ENCODE results near the gene DMD. TPM values are rescaled to one million over a fixed set of nuclear protein-coding genes. Genes with fewer than 3 reads are reported as not detected.

DMD gene
- total RNA-seq, 3 donors from 2014 or later (not counting 1 experiment from before 2014, with no cell fraction given), result not detected

DNA sequence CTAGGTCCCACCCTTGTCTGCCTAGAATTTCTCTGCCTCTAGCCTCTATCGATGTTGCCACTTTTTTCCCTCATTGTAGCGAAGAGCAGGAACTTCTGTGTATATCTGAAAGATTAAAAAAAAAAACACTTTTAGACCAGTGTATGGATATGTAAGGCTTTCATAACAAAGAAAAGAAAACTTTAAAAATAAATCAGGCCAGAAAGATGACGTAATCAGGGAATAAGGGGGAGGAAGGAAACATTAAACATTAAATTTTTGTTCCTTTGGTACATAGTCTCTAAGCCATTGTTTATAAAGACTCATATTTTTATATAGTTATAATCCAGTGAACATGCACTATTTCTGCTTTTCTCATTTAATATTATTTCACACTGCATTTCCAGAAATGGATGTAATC is 2113.3 kb downstream of the DMD start:
- Mint-ChIP-seq H3K4me1 (no peaks in the 10 kb centered on the region), H3K36me3 (no peaks in the 10 kb centered on the region), H3K27ac (no peak overlapping the region), H3K27me3 (ENCODE audit: low read depth in 2 of 2) (no peaks in the 10 kb centered on the region), H3K9me3 (peaks cover 0 to 2% of the 10 kb centered on the region in 2 donors), H3K4me3 (no peak overlapping the region)
- no peaks in the 10 kb centered on the region for H3K36me3 ChIP-seq (ENCODE audit: control insufficient read depth, insufficient read depth, low read length)
- H3K4me3 ChIP-seq (ENCODE audit: low read length), result no peak overlapping the region
- ATAC-seq (no peak), DNase-seq (no peak)
- H3K27ac ChIP-seq (ENCODE audit: low read length), result no peak overlapping the region
- WGBS (ENCODE audit: insufficient coverage), result no CpG with 5 or more reads among the region's 3 CpGs
- no peaks in the 10 kb centered on the region for H3K4me1 ChIP-seq (ENCODE audit: control insufficient read depth, insufficient read depth, low read length)
- no peaks in the 10 kb centered on the region for H3K27me3 ChIP-seq (ENCODE audit: control insufficient read depth, insufficient read depth, low read length)
- intact Hi-C loops (cut with micrococcal nuclease), result no loop called here
- TF ChIP-seq, protein P1, sequence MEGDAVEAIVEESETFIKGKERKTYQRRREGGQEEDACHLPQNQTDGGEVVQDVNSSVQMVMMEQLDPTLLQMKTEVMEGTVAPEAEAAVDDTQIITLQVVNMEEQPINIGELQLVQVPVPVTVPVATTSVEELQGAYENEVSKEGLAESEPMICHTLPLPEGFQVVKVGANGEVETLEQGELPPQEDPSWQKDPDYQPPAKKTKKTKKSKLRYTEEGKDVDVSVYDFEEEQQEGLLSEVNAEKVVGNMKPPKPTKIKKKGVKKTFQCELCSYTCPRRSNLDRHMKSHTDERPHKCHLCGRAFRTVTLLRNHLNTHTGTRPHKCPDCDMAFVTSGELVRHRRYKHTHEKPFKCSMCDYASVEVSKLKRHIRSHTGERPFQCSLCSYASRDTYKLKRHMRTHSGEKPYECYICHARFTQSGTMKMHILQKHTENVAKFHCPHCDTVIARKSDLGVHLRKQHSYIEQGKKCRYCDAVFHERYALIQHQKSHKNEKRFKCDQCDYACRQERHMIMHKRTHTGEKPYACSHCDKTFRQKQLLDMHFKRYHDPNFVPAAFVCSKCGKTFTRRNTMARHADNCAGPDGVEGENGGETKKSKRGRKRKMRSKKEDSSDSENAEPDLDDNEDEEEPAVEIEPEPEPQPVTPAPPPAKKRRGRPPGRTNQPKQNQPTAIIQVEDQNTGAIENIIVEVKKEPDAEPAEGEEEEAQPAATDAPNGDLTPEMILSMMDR (IDR thresholded peaks at IDR 0.05), result no peak
- H3K9me3 ChIP-seq (ENCODE audit: control insufficient read depth, insufficient read depth, low read length), result no peaks in the 10 kb centered on the region

DNA sequence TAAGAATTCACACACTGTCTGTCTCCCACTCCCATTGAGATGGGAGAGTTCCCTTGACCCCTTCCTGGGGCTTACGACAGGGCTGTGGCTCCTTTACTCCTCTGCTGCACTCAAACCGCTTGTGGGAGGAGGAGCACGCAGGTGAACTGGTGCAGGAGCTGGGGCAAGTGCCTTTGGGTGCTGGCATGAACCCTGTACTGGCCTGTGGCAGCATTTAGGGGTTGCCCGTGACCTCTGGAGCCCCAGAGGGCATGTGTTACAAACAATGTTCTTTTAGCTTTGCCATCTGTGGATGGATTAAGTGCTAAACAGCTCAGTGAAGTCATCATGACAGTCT is 2117.7 kb downstream of the DMD start:
- Mint-ChIP-seq H3K4me3 (no peak overlapping the region), H3K36me3 (no peaks in the 10 kb centered on the region), H3K9me3 (peaks cover 0 to 2% of the 10 kb centered on the region in 2 donors), H3K27ac (no peak overlapping the region), H3K4me1 (no peaks in the 10 kb centered on the region), H3K27me3 (ENCODE audit: low read depth in 2 of 2) (no peaks in the 10 kb centered on the region)
- TF ChIP-seq, protein P1 (IDR thresholded peaks at IDR 0.05), result no peak
- no peaks in the 10 kb centered on the region for H3K36me3 ChIP-seq (ENCODE audit: control insufficient read depth, insufficient read depth, low read length)
- DNase-seq (no peak), ATAC-seq (no peak)
- no peak overlapping the region for H3K4me3 ChIP-seq (ENCODE audit: low read length)
- no peaks in the 10 kb centered on the region for H3K27me3 ChIP-seq (ENCODE audit: control insufficient read depth, insufficient read depth, low read length)
- 95% methylated on average over 4 of the region's 4 CpGs for WGBS (ENCODE audit: insufficient coverage)
- intact Hi-C loops (cut with micrococcal nuclease), result no loop called here
- H3K9me3 ChIP-seq (ENCODE audit: control insufficient read depth, insufficient read depth, low read length), result no peaks in the 10 kb centered on the region
- H3K4me1 ChIP-seq (ENCODE audit: control insufficient read depth, insufficient read depth, low read length), result no peaks in the 10 kb centered on the region
- H3K27ac ChIP-seq (ENCODE audit: low read length), result no peak overlapping the region

DNA sequence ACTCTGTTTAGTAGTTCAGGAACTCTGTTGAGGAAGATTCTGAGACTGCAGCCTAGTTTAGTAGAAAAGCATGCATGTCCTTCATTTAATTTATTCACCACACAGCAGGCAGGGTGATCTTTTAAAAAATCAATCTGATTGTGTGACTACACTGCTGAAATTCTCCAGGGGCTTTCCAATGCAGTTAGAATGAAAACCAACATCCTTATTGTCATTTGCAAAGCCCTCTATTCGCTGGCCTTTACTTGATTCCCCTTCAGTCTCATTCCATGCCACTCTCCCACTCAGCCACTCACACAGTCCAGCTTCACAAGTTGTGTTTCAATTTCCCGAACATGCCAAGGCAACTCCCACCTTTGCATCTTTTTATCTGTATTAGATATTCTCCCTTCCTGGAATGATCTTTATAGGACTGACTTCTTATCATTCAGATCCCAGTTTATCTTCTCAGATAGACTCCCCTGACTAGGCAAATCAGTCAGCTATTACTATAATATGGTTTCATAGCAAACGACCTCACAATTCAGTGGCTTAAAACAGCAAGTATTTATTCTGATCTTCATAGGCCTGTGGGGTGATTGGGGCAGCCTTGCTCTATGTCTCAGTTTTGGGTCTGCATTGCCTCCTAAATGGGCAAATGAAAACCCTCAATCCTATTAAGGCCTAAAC is 2118.2 kb downstream of the DMD start:
- 56% methylated on average over 2 of the region's 3 CpGs for WGBS (ENCODE audit: insufficient coverage)
- no peaks in the 10 kb centered on the region for H3K9me3 ChIP-seq (ENCODE audit: control insufficient read depth, insufficient read depth, low read length)
- Mint-ChIP-seq H3K27me3 (ENCODE audit: low read depth in 2 of 2) (no peaks in the 10 kb centered on the region), H3K4me3 (no peak overlapping the region), H3K27ac (no peak overlapping the region), H3K9me3 (peaks cover 0 to 2% of the 10 kb centered on the region in 2 donors), H3K4me1 (no peaks in the 10 kb centered on the region), H3K36me3 (no peaks in the 10 kb centered on the region)
- DNase-seq, result no peak
- intact Hi-C loops (cut with micrococcal nuclease), result no loop called here
- TF ChIP-seq, protein P1 (IDR thresholded peaks at IDR 0.05), result no peak
- no peaks in the 10 kb centered on the region for H3K36me3 ChIP-seq (ENCODE audit: control insufficient read depth, insufficient read depth, low read length)
- ATAC-seq, result no peak
- no peaks in the 10 kb centered on the region for H3K4me1 ChIP-seq (ENCODE audit: control insufficient read depth, insufficient read depth, low read length)
- H3K4me3 ChIP-seq (ENCODE audit: low read length), result no peak overlapping the region
- H3K27me3 ChIP-seq (ENCODE audit: control insufficient read depth, insufficient read depth, low read length), result no peaks in the 10 kb centered on the region
- no peak overlapping the region for H3K27ac ChIP-seq (ENCODE audit: low read length)

DNA sequence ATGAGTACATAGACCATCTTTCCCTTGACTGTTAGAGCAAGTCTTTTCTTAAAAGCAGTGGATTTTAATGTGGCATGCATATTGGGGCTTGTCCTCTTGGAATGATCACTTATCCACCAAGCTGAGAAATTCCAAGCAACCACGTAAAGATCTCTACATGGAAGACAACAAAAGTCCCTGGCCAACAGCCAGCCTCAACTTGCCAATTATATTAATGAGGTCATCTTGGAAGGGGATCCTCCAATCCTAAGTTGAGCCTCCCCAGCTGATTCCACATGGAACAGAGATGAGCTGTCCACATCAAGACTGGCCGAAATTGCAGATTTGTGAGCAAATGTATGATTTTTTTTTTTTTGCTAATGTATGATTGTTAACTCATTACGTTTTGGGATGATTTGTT is 2118.9 kb downstream of the DMD start:
- no peak for ATAC-seq
- no CpG with 5 or more reads among the region's 3 CpGs for WGBS (ENCODE audit: insufficient coverage)
- Histone ChIP-seq H3K9me3 (ENCODE audit: control insufficient read depth, insufficient read depth, low read length) (no peaks in the 10 kb centered on the region), H3K36me3 (ENCODE audit: control insufficient read depth, insufficient read depth, low read length) (no peaks in the 10 kb centered on the region), H3K4me3 (ENCODE audit: low read length) (no peak overlapping the region), H3K27ac (ENCODE audit: low read length) (no peak overlapping the region), H3K4me1 (ENCODE audit: control insufficient read depth, insufficient read depth, low read length) (no peaks in the 10 kb centered on the region), H3K27me3 (ENCODE audit: control insufficient read depth, insufficient read depth, low read length) (no peaks in the 10 kb centered on the region)
- H3K36me3 Mint-ChIP-seq, result no peaks in the 10 kb centered on the region
- no peak for DNase-seq
- H3K9me3 Mint-ChIP-seq, result peaks cover 0 to 2% of the 10 kb centered on the region in 2 donors
- H3K4me1 Mint-ChIP-seq, result no peaks in the 10 kb centered on the region
- no peak overlapping the region for H3K4me3 Mint-ChIP-seq
- intact Hi-C loops (cut with micrococcal nuclease), result no loop called here
- H3K27me3 Mint-ChIP-seq (ENCODE audit: low read depth in 2 of 2), result no peaks in the 10 kb centered on the region
- TF ChIP-seq, protein P1 (IDR thresholded peaks at IDR 0.05), result no peak
- H3K27ac Mint-ChIP-seq, result no peak overlapping the region

Measured in natural killer cell (primary cell).